OCI-LY3 (cell line): Measurements from ENCODE around the gene ZC3H18.

Experiments used
- CTCF ChIP-seq: fragments of 200-600, 300-600 bp; sonication (generic); IDR thresholded peaks from 2 replicates; pipeline ENCODE4 v1.5.1; 2014; ENCODE audit warnings: antibody characterized with exemption, low read length, low read depth
- EZH2phosphoT487 ChIP-seq: fragments of 200-600 bp; shearing (Covaris generic); IDR thresholded peaks from 2 replicates; pipeline ENCODE4 v1.6.1; 2018; ENCODE audit warnings: antibody characterized with exemption, mixed run types, low read depth

DNA sequence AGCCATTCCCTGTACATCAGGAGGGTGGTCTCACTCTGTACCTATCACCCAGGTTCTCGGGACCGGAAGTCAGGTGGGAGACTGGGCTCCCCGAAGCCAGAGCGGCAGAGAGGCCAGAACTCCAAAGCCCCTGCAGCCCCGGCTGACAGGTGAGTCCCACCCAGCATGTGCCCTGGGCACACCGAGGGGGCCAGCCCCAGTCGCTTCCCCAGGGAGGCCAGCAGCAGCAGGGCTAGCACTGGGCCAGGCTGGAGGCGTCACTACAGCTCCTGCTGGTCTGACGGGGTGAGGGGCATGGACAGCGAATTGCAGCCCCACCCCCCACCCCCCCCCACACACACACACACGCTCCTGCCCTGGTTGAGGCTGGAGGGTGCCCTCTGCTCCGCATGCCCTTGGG lies 60.2 kb downstream of the ZC3H18 start:
- no peak for TF ChIP-seq CTCF
- no peak for TF ChIP-seq EZH2phosphoT487
